SU-DHL-6 (cell line): ENCODE results near the gene SERINC2.

Experiments
- EZH2phosphoT487 ChIP-seq: fragments of 200-600 bp; sonication (generic), shearing (Covaris generic); conservative IDR thresholded peaks from 2 replicates; pipeline ENCODE4 v1.6.1; 2018; ENCODE audit warnings: mild to moderate bottlenecking, antibody characterized with exemption, low read length, moderate library complexity, mixed read lengths
- TF ChIP-seq, protein P1 (sequence below): fragments of 200-600 bp; sonication (generic); IDR thresholded peaks from one replicate; pipeline ENCODE4 v1.5.1; 2017; ENCODE audit warnings: antibody characterized with exemption, mild to moderate bottlenecking, low read length, moderate library complexity; ENCODE audit not compliant: insufficient read depth, poor library complexity, severe bottlenecking

GRCh38 chr1:31408788-31409318, 4.2 kb upstream of the SERINC2 start:
- TF ChIP-seq, protein P1, sequence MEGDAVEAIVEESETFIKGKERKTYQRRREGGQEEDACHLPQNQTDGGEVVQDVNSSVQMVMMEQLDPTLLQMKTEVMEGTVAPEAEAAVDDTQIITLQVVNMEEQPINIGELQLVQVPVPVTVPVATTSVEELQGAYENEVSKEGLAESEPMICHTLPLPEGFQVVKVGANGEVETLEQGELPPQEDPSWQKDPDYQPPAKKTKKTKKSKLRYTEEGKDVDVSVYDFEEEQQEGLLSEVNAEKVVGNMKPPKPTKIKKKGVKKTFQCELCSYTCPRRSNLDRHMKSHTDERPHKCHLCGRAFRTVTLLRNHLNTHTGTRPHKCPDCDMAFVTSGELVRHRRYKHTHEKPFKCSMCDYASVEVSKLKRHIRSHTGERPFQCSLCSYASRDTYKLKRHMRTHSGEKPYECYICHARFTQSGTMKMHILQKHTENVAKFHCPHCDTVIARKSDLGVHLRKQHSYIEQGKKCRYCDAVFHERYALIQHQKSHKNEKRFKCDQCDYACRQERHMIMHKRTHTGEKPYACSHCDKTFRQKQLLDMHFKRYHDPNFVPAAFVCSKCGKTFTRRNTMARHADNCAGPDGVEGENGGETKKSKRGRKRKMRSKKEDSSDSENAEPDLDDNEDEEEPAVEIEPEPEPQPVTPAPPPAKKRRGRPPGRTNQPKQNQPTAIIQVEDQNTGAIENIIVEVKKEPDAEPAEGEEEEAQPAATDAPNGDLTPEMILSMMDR = no peak
- TF ChIP-seq EZH2phosphoT487 = no peak
